Measurements from ENCODE around the gene ABCG1. TPM values are rescaled to one million over a fixed set of nuclear protein-coding genes. Genes with fewer than 3 reads are reported as not detected.

ABCG1 gene
- total and polyA plus RNA-seq, 4 donors, result 11.5 to 65.0 (median 35.0) TPM

DNA sequence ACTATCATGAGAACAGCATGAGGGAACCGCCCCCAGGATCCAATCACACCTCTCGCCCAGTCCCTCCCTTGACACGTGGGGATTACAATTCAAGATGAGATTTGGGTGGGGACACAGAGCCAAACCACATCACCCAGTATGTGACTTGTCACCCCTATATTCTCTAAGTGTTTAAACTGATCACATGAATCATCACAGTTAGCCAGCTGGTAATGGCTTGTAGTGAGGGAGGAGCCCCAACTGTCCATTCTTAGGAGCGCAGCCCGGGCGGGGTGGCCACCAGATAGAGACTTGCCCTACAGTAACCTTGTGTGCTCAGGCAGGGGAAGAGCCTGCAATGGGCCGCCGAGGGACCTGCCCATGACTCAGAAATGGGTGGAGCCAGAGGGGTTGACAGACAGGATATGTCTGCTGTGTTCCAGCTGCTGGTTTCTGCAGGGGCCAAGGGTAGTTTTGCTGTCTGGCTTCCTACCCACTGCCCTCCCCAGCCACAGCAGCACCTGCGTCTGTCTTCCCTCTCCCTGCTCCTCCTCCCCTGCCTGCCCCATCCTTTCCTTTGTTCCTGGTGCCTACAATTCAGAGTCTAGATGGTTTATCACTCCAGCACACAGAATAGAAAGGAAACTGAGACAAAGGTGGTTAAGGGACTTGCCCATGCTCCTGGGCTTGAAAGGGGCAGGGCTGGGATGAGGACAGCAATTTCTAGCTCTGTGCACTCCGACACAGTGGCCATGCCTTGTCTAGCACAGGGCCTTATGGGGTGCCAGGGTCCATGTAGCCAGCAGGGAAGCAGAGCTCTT, 9.2 kb downstream of the ABCG1 start:
- Histone ChIP-seq H3K36me3 (ENCODE audit: control insufficient read depth in 4 of 4, insufficient read depth in 4 of 4, low read length in 4 of 4) (peaks cover 0 to 3% (median 0%) of the 10 kb centered on the region in 4 donors), H3K27me3 (ENCODE audit: control insufficient read depth in 3 of 3, insufficient read depth in 3 of 3, low read length in 2 of 3) (peaks cover 0 to 5% (median 0%) of the 10 kb centered on the region in 3 donors), H3K27ac (ENCODE audit: low read depth in 1 of 2, low read length in 1 of 2) (peak overlapping the region; percentile 48 to 81), H3K4me1 (ENCODE audit: control insufficient read depth in 5 of 5, insufficient read depth in 5 of 5, low read length in 5 of 5) (peaks cover 4 to 35% (median 10%) of the 10 kb centered on the region in 5 donors), H3K4me3 (no peak overlapping the region), H3K9ac (ENCODE audit: insufficient read depth in 1 of 2, low read length in 2 of 2) (no peak overlapping the region), H3K9me3 (ENCODE audit: control insufficient read depth in 4 of 4, insufficient read depth in 3 of 4, low read length in 3 of 4) (no peaks in the 10 kb centered on the region)
- 26 to 36% methylated on average over 10 of the region's 10 CpGs for WGBS, 2 donors
- TF ChIP-seq CTCF (IDR thresholded peaks at IDR 0.05; ENCODE audit: control extremely low read depth, extremely low read depth), result no peak
- peak; percentile 91 for ATAC-seq (ENCODE audit: insufficient read depth, low FRiP score)
- DNase-seq, result peak; percentile 49 to 61 (median 52)

DNA sequence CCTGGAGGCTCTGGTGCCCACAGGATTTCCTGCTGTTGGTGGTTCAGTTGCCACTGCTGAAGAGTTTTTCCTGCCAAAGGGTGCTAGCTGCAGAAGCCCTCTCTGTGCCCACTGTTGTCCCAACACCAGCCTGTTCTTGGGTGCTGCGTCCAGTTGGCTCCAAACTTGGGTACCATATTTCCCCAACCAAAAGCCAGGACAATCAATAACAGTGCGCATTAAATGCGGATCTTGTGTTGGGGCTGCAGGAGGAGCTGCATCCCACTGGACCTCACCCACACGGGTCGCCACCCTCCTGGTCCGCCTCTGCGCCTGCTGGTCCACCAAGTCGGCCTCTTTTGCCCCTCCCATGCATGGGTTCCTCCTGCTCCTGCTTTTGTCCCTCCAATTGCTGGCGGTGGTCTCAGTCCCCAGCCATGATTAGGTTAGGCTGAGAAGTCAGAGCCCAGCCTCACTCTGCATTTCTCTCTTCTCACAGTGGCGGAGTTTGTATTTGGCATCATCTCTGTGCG, 9.8 kb downstream of the ABCG1 start:
- no peak for DNase-seq

DNA sequence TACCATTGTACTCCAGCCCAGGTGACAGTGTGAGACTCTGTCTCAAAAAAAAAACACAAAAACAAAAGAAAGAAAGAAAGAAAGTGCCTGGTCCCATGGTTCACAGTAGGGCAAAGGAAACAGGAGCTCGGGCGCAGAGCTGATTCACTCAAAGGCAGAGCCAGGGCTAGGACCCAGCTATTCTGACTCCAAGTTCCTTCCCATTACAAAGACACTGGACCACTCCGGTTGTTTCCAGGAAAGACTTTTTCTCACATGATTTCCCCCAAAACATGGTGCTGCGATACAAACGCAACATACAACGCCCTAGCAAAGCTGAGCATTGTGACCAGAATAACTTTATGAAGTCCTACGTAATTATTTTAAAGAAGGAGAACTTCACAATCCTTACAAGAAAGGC, 10.7 kb downstream of the ABCG1 start:
- H3K9ac ChIP-seq (ENCODE audit: insufficient read depth in 1 of 2, low read length in 2 of 2), result no peak overlapping the region
- DNase-seq (no peak), ATAC-seq (ENCODE audit: insufficient read depth, low FRiP score) (no peak)
- H3K36me3 ChIP-seq (ENCODE audit: control insufficient read depth in 4 of 4, insufficient read depth in 4 of 4, low read length in 4 of 4), result peaks cover 0 to 3% (median 0%) of the 10 kb centered on the region in 4 donors
- no peaks in the 10 kb centered on the region for H3K9me3 ChIP-seq (ENCODE audit: control insufficient read depth in 4 of 4, insufficient read depth in 3 of 4, low read length in 3 of 4)
- no peak for TF ChIP-seq CTCF (IDR thresholded peaks at IDR 0.05; ENCODE audit: control extremely low read depth, extremely low read depth)
- H3K4me1 ChIP-seq (ENCODE audit: control insufficient read depth in 5 of 5, insufficient read depth in 5 of 5, low read length in 5 of 5), result peaks cover 19 to 40% (median 25%) of the 10 kb centered on the region in 5 donors
- H3K27ac ChIP-seq (ENCODE audit: low read depth in 1 of 2, low read length in 1 of 2), result peak overlapping the region in 1 of 2 donors; percentile 13
- H3K27me3 ChIP-seq (ENCODE audit: control insufficient read depth in 3 of 3, insufficient read depth in 3 of 3, low read length in 2 of 3), result peaks cover 0 to 3% (median 0%) of the 10 kb centered on the region in 3 donors
- no peak overlapping the region for H3K4me3 ChIP-seq
- 76 to 83% methylated on average over 7 of the region's 7 CpGs for WGBS, 2 donors

More for the DNA sequence above, 9.8 kb downstream of the ABCG1 start:
- 78 to 91% methylated on average over 11 of the region's 11 CpGs for WGBS, 2 donors
- Histone ChIP-seq H3K4me3 (no peak overlapping the region), H3K9ac (ENCODE audit: insufficient read depth in 1 of 2, low read length in 2 of 2) (no peak overlapping the region), H3K36me3 (ENCODE audit: control insufficient read depth in 4 of 4, insufficient read depth in 4 of 4, low read length in 4 of 4) (peaks cover 0 to 3% (median 0%) of the 10 kb centered on the region in 4 donors), H3K9me3 (ENCODE audit: control insufficient read depth in 4 of 4, insufficient read depth in 3 of 4, low read length in 3 of 4) (no peaks in the 10 kb centered on the region), H3K27me3 (ENCODE audit: control insufficient read depth in 3 of 3, insufficient read depth in 3 of 3, low read length in 2 of 3) (peaks cover 0 to 5% (median 0%) of the 10 kb centered on the region in 3 donors), H3K4me1 (ENCODE audit: control insufficient read depth in 5 of 5, insufficient read depth in 5 of 5, low read length in 5 of 5) (peaks cover 10 to 35% (median 16%) of the 10 kb centered on the region in 5 donors), H3K27ac (ENCODE audit: low read depth in 1 of 2, low read length in 1 of 2) (peak overlapping the region; percentile 48 to 81)
- ATAC-seq (ENCODE audit: insufficient read depth, low FRiP score), result no peak
- TF ChIP-seq CTCF (IDR thresholded peaks at IDR 0.05; ENCODE audit: control extremely low read depth, extremely low read depth), result no peak
